Neural crest cell (in vitro differentiated cells): ENCODE measurements around the gene RAPGEF1. TPM values are rescaled to one million over a fixed set of nuclear protein-coding genes. Genes with fewer than 3 reads are reported as not detected.

ENCODE experiments used
- DNase-seq: peaks from one replicate; pipeline ENCODE4 v3.0.0; 2021; ENCODE audit warnings: low read depth, mixed read lengths, low spot score
- H3K27ac Mint-ChIP-seq: one replicate; pipeline ENCODE4 v1.8.0; 2021; ENCODE audit warnings: mild to moderate bottlenecking, mixed read lengths; ENCODE audit not compliant: unreplicated experiment
- H3K27me3 Mint-ChIP-seq: 2 replicates; pipeline ENCODE4 v1.8.0; 2021; ENCODE audit warnings: low read depth, mild to moderate bottlenecking, mixed read lengths
- H3K36me3 Mint-ChIP-seq: 2 replicates; pipeline ENCODE4 v1.8.0; 2021; ENCODE audit warnings: low read depth, mild to moderate bottlenecking, mixed read lengths
- H3K4me1 Mint-ChIP-seq: 2 replicates; pipeline ENCODE4 v1.8.0; 2021; ENCODE audit warnings: mixed read lengths
- H3K4me3 Mint-ChIP-seq: one replicate; pipeline ENCODE4 v1.8.0; 2021; ENCODE audit warnings: mild to moderate bottlenecking, mixed read lengths
- H3K9me3 Mint-ChIP-seq: 2 replicates; pipeline ENCODE4 v1.8.0; 2021; ENCODE audit warnings: mixed read lengths
- total RNA-seq: library from RNA; stranded (reverse); gene quantifications from 2 replicates; pipeline ENCODE4 v1.2.1, GENCODE V29; 2021
- TF ChIP-seq, protein P1 (sequence below): fragments of 200-600 bp; sonication (generic); conservative IDR thresholded peaks from 2 replicates; pipeline ENCODE4 v1.5.0; 2021; ENCODE audit warnings: antibody characterized with exemption, mild to moderate bottlenecking

Gene RAPGEF1
- total RNA-seq, 1 donor from 2014 or later = 68.1 TPM

DNA sequence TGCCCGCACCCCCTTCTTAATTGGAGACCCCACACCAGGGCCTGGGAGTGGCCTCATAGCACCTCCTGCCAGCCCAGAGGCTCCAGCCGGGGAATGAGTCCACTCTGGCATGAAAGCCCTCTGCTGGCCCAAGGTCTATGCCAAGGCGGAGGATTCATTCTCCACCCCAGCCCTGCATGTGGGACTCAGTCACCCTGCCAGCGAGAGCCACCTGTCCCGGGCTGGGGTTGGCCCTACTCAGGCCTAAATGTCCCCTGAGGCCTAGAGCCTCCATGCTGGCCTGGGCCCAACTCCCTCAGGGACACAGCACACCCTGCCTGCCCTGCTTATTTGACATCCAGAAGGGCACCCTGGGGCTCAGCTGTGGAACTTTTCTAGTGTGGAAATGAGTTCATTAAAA, 1.0 kb upstream of the RAPGEF1 start:
- H3K27me3 Mint-ChIP-seq = no peaks in the 10 kb centered on the region
- no peaks in the 10 kb centered on the region for H3K36me3 Mint-ChIP-seq
- DNase-seq = no peak
- peak overlapping the region; percentile 78 for H3K4me3 Mint-ChIP-seq
- no peak overlapping the region for H3K27ac Mint-ChIP-seq
- H3K9me3 Mint-ChIP-seq = no peaks in the 10 kb centered on the region
- H3K4me1 Mint-ChIP-seq = peaks cover 30% of the 10 kb centered on the region
- TF ChIP-seq, protein P1, sequence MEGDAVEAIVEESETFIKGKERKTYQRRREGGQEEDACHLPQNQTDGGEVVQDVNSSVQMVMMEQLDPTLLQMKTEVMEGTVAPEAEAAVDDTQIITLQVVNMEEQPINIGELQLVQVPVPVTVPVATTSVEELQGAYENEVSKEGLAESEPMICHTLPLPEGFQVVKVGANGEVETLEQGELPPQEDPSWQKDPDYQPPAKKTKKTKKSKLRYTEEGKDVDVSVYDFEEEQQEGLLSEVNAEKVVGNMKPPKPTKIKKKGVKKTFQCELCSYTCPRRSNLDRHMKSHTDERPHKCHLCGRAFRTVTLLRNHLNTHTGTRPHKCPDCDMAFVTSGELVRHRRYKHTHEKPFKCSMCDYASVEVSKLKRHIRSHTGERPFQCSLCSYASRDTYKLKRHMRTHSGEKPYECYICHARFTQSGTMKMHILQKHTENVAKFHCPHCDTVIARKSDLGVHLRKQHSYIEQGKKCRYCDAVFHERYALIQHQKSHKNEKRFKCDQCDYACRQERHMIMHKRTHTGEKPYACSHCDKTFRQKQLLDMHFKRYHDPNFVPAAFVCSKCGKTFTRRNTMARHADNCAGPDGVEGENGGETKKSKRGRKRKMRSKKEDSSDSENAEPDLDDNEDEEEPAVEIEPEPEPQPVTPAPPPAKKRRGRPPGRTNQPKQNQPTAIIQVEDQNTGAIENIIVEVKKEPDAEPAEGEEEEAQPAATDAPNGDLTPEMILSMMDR = no peak

DNA sequence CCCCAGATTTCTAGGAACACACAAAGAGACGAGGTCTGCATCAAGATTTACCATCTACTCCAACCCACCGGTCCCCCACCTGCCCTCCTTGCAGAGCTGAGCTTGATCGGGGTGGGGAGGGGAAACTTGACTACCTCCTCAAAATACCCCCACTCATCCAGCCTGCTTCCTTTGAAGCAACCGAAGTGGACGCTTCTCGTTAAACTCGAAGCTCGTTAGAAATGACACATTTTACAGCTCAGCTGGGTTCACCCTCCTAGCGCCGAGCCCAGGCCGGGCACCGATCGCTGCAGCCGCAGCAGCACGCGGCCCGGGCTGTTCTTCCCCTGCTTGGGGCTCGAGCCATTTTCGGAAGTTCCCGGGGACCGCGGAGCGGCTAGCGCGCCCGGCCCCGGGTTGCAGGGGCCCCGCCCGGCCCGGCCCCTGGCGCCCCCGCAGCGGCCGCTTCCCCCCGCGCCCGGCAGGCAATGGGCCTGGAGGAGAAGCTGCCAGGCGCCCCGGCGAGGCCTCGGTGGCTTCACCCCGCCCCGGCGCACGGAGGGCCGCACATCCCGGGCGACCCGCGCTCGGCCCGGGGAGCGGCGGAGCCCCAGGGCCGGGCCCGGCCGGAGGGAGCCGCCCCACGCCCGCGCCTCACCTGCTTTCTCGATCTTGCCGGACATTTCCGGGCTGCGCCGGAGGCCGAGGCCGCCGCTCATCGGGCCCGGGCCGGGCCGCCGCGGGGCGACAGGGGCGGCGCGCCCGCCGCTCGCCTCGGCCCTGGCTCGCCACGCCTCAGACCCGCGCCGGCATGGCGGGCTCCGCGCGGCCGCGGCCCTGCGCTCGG, 530 bp downstream of the RAPGEF1 start:
- TF ChIP-seq, protein P1 = no peak
- DNase-seq = peak; percentile 28
- peaks cover 39% of the 10 kb centered on the region for H3K4me1 Mint-ChIP-seq
- H3K27me3 Mint-ChIP-seq = no peaks in the 10 kb centered on the region
- peaks cover 3% of the 10 kb centered on the region for H3K36me3 Mint-ChIP-seq
- peak overlapping the region; percentile 92 for H3K4me3 Mint-ChIP-seq
- H3K9me3 Mint-ChIP-seq = no peaks in the 10 kb centered on the region
- peak overlapping the region; percentile 36 for H3K27ac Mint-ChIP-seq

DNA sequence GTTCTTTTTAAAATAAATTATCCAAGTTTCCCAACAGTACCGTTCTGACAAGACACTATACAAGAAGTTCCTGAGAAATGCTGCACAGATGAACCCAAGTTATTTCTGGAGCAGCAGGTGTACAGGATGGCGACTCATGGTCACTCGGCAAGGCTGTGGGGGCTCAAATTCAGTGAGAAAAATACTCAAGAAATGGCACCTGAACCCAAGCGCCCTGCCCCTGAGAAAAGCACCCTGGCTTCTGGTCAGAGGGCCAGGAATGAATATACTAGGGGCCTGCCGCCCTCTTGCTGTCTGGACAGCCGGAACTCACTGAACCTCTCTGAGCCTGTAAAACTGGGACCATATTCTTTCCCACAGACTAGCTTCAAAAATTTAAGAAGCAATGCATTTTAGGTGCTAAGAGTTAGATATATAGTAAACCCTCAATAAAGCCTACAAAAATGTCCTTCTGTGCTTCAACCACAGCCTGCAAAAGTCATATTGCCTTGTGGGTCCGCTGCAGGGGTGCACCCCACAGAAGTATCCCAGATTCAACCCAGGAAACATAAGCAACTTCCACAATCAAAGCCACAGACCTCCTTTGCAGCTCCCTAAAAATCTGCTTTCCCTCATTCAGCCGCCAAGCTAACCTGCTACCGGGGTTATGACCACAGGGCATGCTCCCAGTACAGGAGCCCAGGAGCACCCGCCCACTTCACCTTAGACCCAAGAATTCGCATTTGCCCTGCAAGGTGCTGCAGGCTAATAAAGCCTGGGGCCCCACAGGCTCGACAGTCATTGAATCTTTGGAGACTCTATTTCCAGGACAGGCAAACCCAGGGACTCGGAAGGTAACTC, 1.4 kb downstream of the RAPGEF1 start:
- Mint-ChIP-seq H3K27me3 (no peaks in the 10 kb centered on the region), H3K27ac (peak overlapping the region; percentile 36), H3K4me1 (peaks cover 47% of the 10 kb centered on the region), H3K4me3 (peak overlapping the region; percentile 92), H3K9me3 (no peaks in the 10 kb centered on the region), H3K36me3 (peaks cover 3% of the 10 kb centered on the region)
- peak; percentile 8 for DNase-seq
- TF ChIP-seq, protein P1 = no peak

DNA sequence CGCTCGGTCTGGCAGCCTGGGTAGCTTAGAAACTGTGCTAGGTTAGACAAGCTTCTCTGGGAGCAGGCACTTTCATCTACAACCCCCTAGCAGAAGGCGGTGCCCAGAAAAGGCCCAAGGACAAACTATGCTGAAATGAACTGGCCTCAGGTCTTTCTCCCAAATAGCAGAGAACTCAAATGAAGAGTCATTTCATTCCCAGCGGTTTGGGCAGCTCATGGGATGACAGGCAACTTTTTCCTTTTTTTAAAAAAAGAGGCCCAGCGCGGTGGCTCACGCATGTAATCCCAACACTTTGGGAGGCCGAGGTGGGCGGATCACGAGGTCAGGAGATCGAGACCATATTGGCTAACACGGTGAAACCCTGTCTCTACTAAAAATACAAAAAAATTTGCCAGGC, 2.5 kb downstream of the RAPGEF1 start:
- Mint-ChIP-seq H3K36me3 (peaks cover 5% of the 10 kb centered on the region), H3K27me3 (no peaks in the 10 kb centered on the region), H3K27ac (no peak overlapping the region), H3K9me3 (no peaks in the 10 kb centered on the region), H3K4me3 (peak overlapping the region; percentile 76), H3K4me1 (peaks cover 54% of the 10 kb centered on the region)
- no peak for DNase-seq
- TF ChIP-seq, protein P1 = no peak

DNA sequence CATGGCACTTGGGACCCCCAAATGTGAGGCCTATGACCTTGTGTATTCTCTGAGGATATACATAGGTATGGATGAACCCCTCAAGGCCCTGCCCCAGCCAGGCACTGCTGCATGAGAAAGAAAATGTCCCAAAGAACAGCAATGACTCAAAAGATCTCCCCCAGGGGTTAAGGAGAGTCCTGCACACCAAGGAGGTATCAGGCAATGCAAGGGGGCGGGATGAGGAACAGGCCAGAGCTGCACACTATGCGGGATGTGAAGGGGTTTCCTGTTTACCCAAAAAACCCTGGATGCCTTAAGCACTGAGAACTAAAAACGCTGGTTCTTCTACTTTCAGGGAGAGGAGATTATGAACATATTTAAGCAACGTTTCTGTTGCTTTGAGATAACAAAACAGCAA, 3.4 kb downstream of the RAPGEF1 start:
- Mint-ChIP-seq H3K27me3 (no peaks in the 10 kb centered on the region), H3K4me3 (peak overlapping the region; percentile 76), H3K4me1 (peaks cover 64% of the 10 kb centered on the region), H3K27ac (no peak overlapping the region), H3K9me3 (no peaks in the 10 kb centered on the region), H3K36me3 (peaks cover 5% of the 10 kb centered on the region)
- no peak for DNase-seq
- TF ChIP-seq, protein P1 = no peak
